GM19468 (cell line): ENCODE data around the gene OR8K1.

ENCODE experiments used
- ATAC-seq: cut with Tn5 transposase; IDR thresholded peaks from one replicate; pipeline ENCODE4 v1.9.1; 2021; ENCODE audit warnings: mild to moderate bottlenecking, moderate library complexity, moderate number of reproducible peaks; ENCODE audit not compliant: unreplicated experiment; ENCODE audit errors: extremely low read depth

Gene OR8K1

DNA sequence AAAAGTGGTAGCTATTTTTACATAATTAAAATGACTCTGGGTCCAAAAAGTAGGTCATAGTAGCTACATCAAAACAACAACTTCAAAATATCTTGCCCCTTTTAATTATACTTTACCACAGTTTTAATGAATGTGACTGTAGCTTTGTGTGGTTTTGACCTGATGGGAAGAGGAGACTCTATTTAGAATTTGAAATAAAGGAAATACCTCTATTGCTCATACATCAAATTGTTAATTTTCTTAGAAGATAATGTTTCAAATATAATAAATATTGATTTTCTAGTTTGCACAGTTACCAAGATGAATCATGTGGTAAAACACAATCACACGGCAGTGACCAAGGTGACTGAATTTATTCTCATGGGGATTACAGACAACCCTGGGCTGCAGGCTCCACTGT lies at the start of gene OR8K1:
Gene OR8K1, plus strand, starts transcription at position 301 of the 400 bp plus-strand sequence. Its CDS starts 0 bp downstream, at position 301.
- no peak for ATAC-seq

DNA sequence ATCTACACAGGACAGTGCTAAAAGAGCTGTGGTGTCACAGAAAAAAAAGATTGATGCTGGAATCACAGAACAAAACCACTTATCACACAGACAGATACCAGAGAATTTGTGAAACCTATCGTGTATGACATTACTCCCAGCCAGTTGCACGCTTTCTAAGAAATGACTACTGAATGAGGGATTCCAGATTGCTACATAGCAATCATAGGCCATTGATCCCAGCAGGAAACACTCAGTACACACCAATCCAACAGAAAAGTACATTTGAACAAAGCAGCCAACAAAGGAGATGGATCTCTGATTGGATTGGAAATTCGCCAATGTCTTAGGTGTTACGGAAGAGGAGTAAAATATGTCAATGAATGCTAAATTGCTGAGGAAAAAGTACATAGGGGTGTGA lies 48.9 kb upstream of the OR8K1 start:
- ATAC-seq, result no peak

DNA sequence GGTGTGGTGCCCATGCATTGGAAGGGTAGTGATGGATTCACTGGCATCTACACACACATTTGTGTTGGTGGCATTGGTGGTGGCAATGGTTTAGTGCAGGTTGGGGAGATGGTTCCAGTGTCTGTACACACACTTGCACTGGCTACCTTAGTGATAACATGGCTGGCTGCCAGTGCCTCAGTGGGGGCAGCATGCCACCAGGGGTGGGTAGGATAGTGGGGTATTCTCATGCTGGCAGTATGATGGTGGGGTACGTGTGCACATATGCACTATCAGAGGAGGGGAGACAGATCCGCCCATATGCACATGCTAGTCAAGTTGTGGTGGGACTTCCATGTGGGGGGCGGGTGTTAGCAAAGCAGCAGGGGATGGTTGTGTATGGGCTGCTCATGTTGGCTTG lies 38.0 kb upstream of the OR8K1 start:
- no peak for ATAC-seq

DNA sequence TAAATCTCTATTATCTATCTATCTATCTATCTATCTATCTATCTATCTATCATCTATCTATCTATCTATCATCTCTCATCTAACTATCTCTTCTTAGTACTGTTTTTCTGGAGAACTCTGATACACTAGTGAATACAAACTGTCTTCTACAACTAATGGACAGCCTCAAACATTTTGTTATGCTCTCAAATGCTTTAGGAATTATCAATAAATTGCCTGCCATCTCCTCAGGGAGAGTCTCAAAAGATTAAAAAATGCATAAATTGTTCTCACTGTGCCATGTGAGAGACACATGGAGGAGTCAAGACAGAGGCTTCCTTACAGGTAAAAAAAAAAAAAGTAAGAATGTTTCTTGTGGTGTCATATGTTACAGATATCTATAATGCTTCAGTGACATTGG lies 31.0 kb upstream of the OR8K1 start, which contains the start of gene OR8K3:
Gene OR8K3, plus strand, starts transcription at position 301 of the 400 bp plus-strand sequence. CDS start 3,163 bp downstream, outside the sequence.
- ATAC-seq, result no peak

DNA sequence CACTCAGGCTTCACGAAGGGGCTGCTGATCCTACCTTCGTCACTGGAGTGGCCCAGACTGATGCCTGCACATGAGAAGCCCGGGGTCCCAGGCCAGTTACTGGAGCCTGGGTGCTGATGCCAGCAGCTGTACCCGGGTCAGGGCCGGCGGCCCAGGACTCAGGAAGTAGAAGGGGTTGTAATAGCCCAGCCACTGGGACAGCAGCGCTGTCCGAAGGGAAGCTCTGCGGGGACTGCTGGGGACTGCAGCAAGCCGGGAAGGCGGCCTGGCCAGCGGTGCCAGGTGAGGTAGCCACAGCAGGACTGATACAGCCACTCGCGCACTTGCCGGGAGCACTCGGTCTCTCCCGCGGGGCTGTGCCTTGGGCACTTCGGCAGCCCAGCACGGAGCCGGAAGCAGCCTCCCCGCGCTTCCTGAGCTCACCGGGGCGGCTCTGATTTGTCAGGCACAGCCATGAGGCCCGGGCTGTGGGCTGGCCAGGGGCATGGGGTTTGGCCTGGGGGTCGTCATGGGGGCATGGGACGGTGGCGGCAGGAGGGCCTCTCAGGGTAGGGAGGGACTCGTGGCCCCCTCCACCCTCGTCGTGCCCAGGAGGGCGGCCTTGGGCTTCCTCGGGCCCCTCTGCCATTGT lies 13.9 kb upstream of the OR8K1 start:
- no peak for ATAC-seq

DNA sequence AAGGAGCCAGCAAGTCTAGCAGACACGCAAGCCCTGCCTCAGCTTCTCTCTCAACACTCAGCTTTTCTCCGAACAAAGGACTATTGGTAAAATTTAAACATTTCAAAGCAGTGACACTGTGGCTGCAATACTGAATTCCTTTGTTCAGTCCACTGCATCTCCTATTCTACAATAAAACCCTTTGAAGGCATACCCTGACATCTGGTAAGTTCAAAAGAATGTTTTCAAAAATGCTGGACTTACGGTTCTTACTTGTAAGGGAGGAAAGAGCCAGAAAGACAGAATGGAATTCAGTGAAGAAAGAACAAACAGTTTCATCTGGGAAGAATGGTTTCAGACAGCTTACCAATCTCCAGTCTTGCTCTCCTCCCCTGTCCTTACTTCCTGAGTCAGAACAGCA lies 12.7 kb upstream of the OR8K1 start:
- ATAC-seq, result no peak

DNA sequence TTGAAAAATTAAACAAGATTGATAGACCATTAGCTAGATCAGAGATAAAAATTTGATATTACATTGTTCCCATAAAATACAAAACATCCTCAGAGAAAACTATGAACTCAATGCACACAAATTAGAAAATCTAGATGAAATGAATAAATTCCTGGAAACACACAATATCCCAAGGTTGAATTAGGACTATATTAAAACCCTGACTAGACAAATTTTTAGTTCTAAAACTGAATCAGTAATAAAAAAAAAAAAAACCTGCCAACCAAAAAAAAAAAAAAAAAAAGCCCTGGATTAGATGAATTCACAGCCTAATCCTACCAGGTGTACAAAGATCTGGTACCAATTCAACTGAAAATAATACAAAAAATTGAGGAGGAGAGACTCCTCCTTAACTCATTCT lies 5.5 kb upstream of the OR8K1 start:
- ATAC-seq, result no peak

DNA sequence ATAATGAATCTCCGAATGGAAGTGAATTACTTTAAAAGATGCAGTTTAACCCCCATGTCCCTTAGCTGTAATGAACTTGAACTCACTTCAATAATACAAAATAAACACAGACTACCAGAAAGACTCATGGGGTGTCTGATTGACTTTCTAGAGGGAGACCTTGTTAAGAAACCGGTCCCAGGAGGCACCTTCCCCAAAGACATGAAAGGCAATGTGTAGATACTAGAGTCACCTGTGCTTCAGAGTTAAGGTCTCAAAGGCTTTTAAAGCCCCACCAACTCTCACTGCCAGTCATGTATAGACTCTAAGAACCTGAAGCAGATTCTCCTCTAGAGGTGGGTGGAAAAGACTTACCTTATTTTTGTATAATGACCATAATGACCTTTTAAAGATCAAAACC lies 8.2 kb downstream of the OR8K1 start, which contains the start of gene OR8J1:
Gene OR8J1, plus strand, starts transcription at position 301 of the 400 bp plus-strand sequence. CDS start 5,956 bp downstream, outside the sequence.
- ATAC-seq, result no peak

DNA sequence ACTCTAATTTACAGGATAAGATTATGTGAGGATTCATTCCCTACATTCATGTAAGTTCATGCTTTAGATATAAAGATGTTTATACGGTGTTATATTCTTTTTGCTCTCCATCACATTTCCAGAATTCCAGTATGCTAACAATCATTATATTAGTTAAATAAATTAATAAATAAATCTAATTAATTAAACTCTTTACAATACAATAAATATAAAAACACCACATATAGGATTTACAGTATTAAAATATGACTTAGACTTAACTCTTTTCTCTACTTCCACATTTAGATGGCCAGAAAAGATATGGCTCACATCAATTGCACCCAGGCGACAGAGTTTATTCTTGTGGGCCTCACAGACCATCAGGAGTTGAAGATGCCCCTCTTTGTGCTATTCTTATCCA lies 29.5 kb downstream of the OR8K1 start, which contains the start of gene OR8U1:
Gene OR8U1, plus strand, starts transcription at position 301 of the 400 bp plus-strand sequence. Its CDS starts 0 bp downstream, at position 301.
- ATAC-seq, result no peak

DNA sequence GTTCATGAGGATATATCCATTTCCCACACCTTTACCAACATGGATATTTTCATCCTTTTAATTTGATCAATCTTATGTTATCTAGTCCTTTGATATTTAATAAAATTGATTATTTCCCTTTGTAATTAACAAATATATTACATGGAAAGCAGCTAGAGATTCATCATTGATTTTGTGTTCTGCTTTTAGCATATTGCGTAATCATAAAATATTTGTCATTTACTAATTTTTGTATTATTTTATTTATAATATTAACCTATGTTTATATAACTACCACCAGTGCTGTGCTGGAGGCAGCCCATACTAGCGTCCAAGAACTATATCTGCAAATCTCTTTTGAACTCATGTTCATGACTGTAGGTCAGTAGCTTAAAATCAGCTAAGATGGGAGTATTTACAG lies 34.3 kb downstream of the OR8K1 start:
- ATAC-seq, result no peak

DNA sequence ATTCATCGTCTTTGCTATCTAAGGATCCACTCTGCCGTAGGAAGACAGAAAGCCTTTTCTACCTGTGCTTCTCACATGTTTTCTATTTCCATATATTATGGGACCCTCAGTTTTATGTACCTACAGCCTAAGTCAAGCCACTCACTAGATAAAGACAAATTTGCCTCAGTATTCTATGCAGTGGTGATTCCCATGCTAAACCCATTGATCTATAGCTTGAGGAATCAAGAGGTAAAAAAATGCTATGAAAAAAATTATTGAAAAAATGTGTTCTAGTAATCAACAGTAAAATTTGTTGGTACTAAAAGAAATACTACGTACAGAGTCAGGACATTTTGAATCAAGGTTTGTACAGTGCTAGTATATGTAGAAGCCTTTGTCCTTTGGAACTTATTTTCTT lies 48.5 kb downstream of the OR8K1 start:
- ATAC-seq, result no peak

DNA sequence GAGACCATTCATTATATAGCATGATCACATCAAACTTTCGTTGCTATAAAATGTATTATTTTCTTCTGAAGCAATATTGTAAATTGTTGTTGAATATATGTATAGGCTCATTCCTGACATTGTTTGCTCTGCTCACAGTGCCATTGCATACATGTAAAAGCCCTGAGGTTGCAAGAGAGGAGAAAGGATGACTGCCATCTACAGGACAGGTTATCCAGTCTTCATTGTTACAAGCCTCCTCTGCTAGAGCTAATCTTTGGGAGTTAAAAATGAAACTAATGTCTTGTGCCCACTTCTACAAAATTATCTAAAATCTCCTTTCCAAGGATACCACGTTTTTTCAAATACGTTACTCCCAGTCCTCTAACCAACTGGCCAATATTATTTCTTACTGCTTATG lies 50.2 kb downstream of the OR8K1 start:
- ATAC-seq, result no peak
